Osteocyte (in vitro differentiated cells): ENCODE data around the gene NTPCR. TPM values are rescaled to one million over a fixed set of nuclear protein-coding genes. Genes with fewer than 3 reads are reported as not detected.
"Not testable (repeated sequence)": the region's sequence is repeated elsewhere in the genome, so short reads cannot be mapped to it uniquely, and the experiment has no call there.

Source experiments
- DNase-seq: peaks from one replicate; pipeline ENCODE4 v3.0.0; 2021; ENCODE audit warnings: mixed read lengths; ENCODE audit not compliant: unreplicated experiment; ENCODE audit errors: extremely low spot score
- H3K27ac Mint-ChIP-seq: one replicate; pipeline ENCODE4 v1.8.0; 2021; ENCODE audit warnings: mild to moderate bottlenecking, mixed read lengths; ENCODE audit not compliant: unreplicated experiment
- H3K27me3 Mint-ChIP-seq: one replicate; pipeline ENCODE4 v1.8.0; 2021; ENCODE audit warnings: mixed read lengths; ENCODE audit not compliant: unreplicated experiment
- H3K36me3 Mint-ChIP-seq: one replicate; pipeline ENCODE4 v1.8.0; 2021; ENCODE audit warnings: mixed read lengths; ENCODE audit not compliant: unreplicated experiment
- H3K4me1 Mint-ChIP-seq: one replicate; pipeline ENCODE4 v1.8.0; 2021; ENCODE audit warnings: mixed read lengths; ENCODE audit not compliant: unreplicated experiment
- H3K4me3 Mint-ChIP-seq: one replicate; pipeline ENCODE4 v1.8.0; 2021; ENCODE audit warnings: mild to moderate bottlenecking, moderate library complexity, mixed read lengths; ENCODE audit not compliant: unreplicated experiment
- H3K9me3 Mint-ChIP-seq: one replicate; pipeline ENCODE4 v1.8.0; 2021; ENCODE audit warnings: mixed read lengths; ENCODE audit not compliant: unreplicated experiment
- CTCF ChIP-seq: fragments of 200-600 bp; sonication (generic); IDR thresholded peaks from 2 replicates; pipeline ENCODE4 v1.5.0; 2021; ENCODE audit warnings: antibody characterized with exemption, mild to moderate bottlenecking, moderate library complexity
- total RNA-seq: library from RNA; stranded (reverse); gene quantifications from 2 replicates; pipeline ENCODE4 v1.2.1, GENCODE V29; 2021

The NTPCR gene
- total RNA-seq, 1 donor from 2014 or later = 29.6 TPM

- TF ChIP-seq CTCF = no peak
- Mint-ChIP-seq H3K9me3 (no peaks in the 10 kb centered on the region), H3K27ac (no peak overlapping the region), H3K36me3 (no peaks in the 10 kb centered on the region), H3K4me1 (no peaks in the 10 kb centered on the region), H3K27me3 (peaks cover 28% of the 10 kb centered on the region), H3K4me3 (no peak overlapping the region)
- no peak for DNase-seq
Measured at GRCh38 chr1:232925421-232926220, 24.8 kb upstream of the NTPCR start.

- H3K4me1 Mint-ChIP-seq = not testable (repeated sequence)
Measured at GRCh38 chr1:232927166-232927565, 23.2 kb upstream of the NTPCR start.

GRCh38 chr1:232927830-232928505, 22.4 kb upstream of the NTPCR start:
- no peak overlapping the region for H3K27ac Mint-ChIP-seq
- H3K4me1 Mint-ChIP-seq = no peaks in the 10 kb centered on the region
- no peaks in the 10 kb centered on the region for H3K9me3 Mint-ChIP-seq
- H3K4me3 Mint-ChIP-seq = no peak overlapping the region
- H3K27me3 Mint-ChIP-seq = peaks cover 28% of the 10 kb centered on the region
- no peak for TF ChIP-seq CTCF
- DNase-seq = no peak
- no peaks in the 10 kb centered on the region for H3K36me3 Mint-ChIP-seq

More at GRCh38 chr1:232927166-232927565, 23.2 kb upstream of the NTPCR start:
- H3K27me3 Mint-ChIP-seq = peaks cover 28% of the 10 kb centered on the region
- not testable (repeated sequence) for H3K36me3 Mint-ChIP-seq, DNase-seq, H3K27ac Mint-ChIP-seq, H3K4me3 Mint-ChIP-seq, H3K9me3 Mint-ChIP-seq

- no peaks in the 10 kb centered on the region for H3K36me3 Mint-ChIP-seq
- H3K27ac Mint-ChIP-seq = no peak overlapping the region
- H3K4me1 Mint-ChIP-seq = peaks cover 7% of the 10 kb centered on the region
- no peak overlapping the region for H3K4me3 Mint-ChIP-seq
- no peak for DNase-seq
- peaks cover 13% of the 10 kb centered on the region for H3K27me3 Mint-ChIP-seq
- H3K9me3 Mint-ChIP-seq = no peaks in the 10 kb centered on the region
- TF ChIP-seq CTCF = no peak
Measured at GRCh38 chr1:232932486-232933425, 17.7 kb upstream of the NTPCR start.

- no peak for TF ChIP-seq CTCF
- DNase-seq = no peak
- peaks cover 7% of the 10 kb centered on the region for H3K4me1 Mint-ChIP-seq
- no peak overlapping the region for H3K27ac Mint-ChIP-seq
- no peaks in the 10 kb centered on the region for H3K36me3 Mint-ChIP-seq
- no peaks in the 10 kb centered on the region for H3K9me3 Mint-ChIP-seq
- H3K4me3 Mint-ChIP-seq = no peak overlapping the region
- H3K27me3 Mint-ChIP-seq = peaks cover 5% of the 10 kb centered on the region
Measured at GRCh38 chr1:232936941-232937340, 13.5 kb upstream of the NTPCR start.
